ENCODE measurements around the gene EVX1.

The EVX1 gene

GRCh38 chr7:27205325-27206280, 37.0 kb upstream of the EVX1 start:
- DNase-seq, result no peak

GRCh38 chr7:27207348-27207985, 35.1 kb upstream of the EVX1 start:
- DNase-seq, result no peak

GRCh38 chr7:27208998-27209397, 33.6 kb upstream of the EVX1 start:
- DNase-seq, result no peak

- no peak for DNase-seq
Measured at GRCh38 chr7:27209933-27210440, 32.6 kb upstream of the EVX1 start.

- DNase-seq, result no peak
Measured at GRCh38 chr7:27210441-27211083, 32.0 kb upstream of the EVX1 start.

GRCh38 chr7:27211084-27211446, 31.5 kb upstream of the EVX1 start:
- DNase-seq, result no peak

- no peak for DNase-seq
Measured at GRCh38 chr7:27211764-27212204, 30.8 kb upstream of the EVX1 start.

GRCh38 chr7:27212497-27213432, 29.8 kb upstream of the EVX1 start:
- DNase-seq, result no peak

GRCh38 chr7:27213433-27214238, 29.0 kb upstream of the EVX1 start:
- DNase-seq, result no peak

GRCh38 chr7:27214239-27214950, 28.2 kb upstream of the EVX1 start:
- no peak for DNase-seq

- no peak for DNase-seq
Measured at GRCh38 chr7:27215356-27215755, 27.2 kb upstream of the EVX1 start.

- no peak for DNase-seq
Measured at GRCh38 chr7:27217951-27218350, 24.7 kb upstream of the EVX1 start.

GRCh38 chr7:27219821-27220220, 22.8 kb upstream of the EVX1 start:
- no peak for DNase-seq

GRCh38 chr7:27220440-27220955, 22.1 kb upstream of the EVX1 start:
- no peak for DNase-seq

GRCh38 chr7:27221201-27221797, 21.3 kb upstream of the EVX1 start:
- DNase-seq, result no peak

- DNase-seq, result no peak
Measured at GRCh38 chr7:27223941-27224575, 18.5 kb upstream of the EVX1 start.

GRCh38 chr7:27224983-27225934, 17.3 kb upstream of the EVX1 start:
- no peak for DNase-seq

GRCh38 chr7:27229448-27229847, 13.2 kb upstream of the EVX1 start:
- DNase-seq, result no peak
